K562 (cell line): ENCODE results near the gene CHAD. TPM values are rescaled to one million over a fixed set of nuclear protein-coding genes. Genes with fewer than 3 reads are reported as not detected.

ENCODE experiments used
- COPS2 ChIP-seq: fragments of 450-650 bp; conservative IDR thresholded peaks from 2 replicates; pipeline ENCODE4 v1.6.1; 2016; ENCODE audit warnings: mild to moderate bottlenecking, moderate library complexity
- CREM ChIP-seq: IDR thresholded peaks from 2 replicates; pipeline ENCODE4 v1.6.1; 2014; ENCODE audit warnings: antibody characterized with exemption, low read depth
- CXXC5 ChIP-seq: fragments of 250-450 bp; sonication (Bioruptor Pico); IDR thresholded peaks from 2 replicates; pipeline ENCODE4 v1.8.0; 2022; ENCODE audit warnings: inconsistent platforms, mild to moderate bottlenecking, moderate library complexity
- GABPA ChIP-seq: fragments of 200-800 bp; sonication (Bioruptor generic); conservative IDR thresholded peaks from 2 replicates; pipeline ENCODE4 v1.6.1; 2016; ENCODE audit warnings: low read depth, missing genetic modification characterization, missing compliant biosample characterization
- HMGN3 ChIP-seq: IDR thresholded peaks from 2 replicates; pipeline ENCODE4 v1.6.1; 2011; ENCODE audit warnings: borderline replicate concordance, low read depth, mild to moderate bottlenecking, mixed read lengths, low read length; ENCODE audit not compliant: insufficient read length; ENCODE audit errors: extremely low read depth
- LEF1 ChIP-seq: fragments of 450-650 bp; IDR thresholded peaks from 2 replicates; pipeline ENCODE4 v1.6.1; 2016; ENCODE audit warnings: mild to moderate bottlenecking
- PHTF2 ChIP-seq: fragments of 250-450 bp; sonication (Bioruptor Pico); IDR thresholded peaks from 2 replicates; pipeline ENCODE4 v1.5.0; 2021; ENCODE audit warnings: mild to moderate bottlenecking
- SMARCA4 ChIP-seq: fragments of 450-650 bp; IDR thresholded peaks from 2 replicates; pipeline ENCODE4 v1.6.1; 2016
- TAF7 ChIP-seq: fragments of 450-650 bp; IDR thresholded peaks from 2 replicates; pipeline ENCODE4 v1.6.1; 2016; ENCODE audit warnings: missing genetic modification characterization, missing compliant biosample characterization
- TEAD4 ChIP-seq, 2 experiments: sonication (generic) in 1 of 2; formaldehyde crosslinking in 1 of 2; IDR thresholded peaks; 2 replicates each; pipeline versions ENCODE4 v1.6.1 to v1.8.0; 2012 to 2022; ENCODE audit warnings: borderline replicate concordance in 1 of 2, inconsistent platforms in 1 of 2, low read length in 1 of 2, mild to moderate bottlenecking in 1 of 2, missing genetic modification reagents in 1 of 2
- U2AF1 ChIP-seq: fragments of 200-400 bp; formaldehyde crosslinking; optimal IDR thresholded peaks from 2 replicates; pipeline ENCODE3; 2017; ENCODE audit warnings: mild to moderate bottlenecking, low read depth, low read length, moderate library complexity
- YY1 ChIP-seq, 3 experiments: IDR thresholded peaks; 2 replicates each; pipeline ENCODE4 v1.6.1; 2011; ENCODE audit warnings: low read length in 2 of 3, mild to moderate bottlenecking in 2 of 3, moderate library complexity in 2 of 3, borderline replicate concordance in 1 of 3, control low read depth in 1 of 3, low read depth in 1 of 3; ENCODE audit not compliant: insufficient read depth in 3 of 3, insufficient replicate concordance in 2 of 3, control insufficient read depth in 1 of 3, insufficient read length in 1 of 3; ENCODE audit errors: extremely low read depth in 1 of 3
- ZBTB1 ChIP-seq: sonication (generic); formaldehyde crosslinking; IDR thresholded peaks from 2 replicates; pipeline ENCODE4 v1.8.1; 2023; ENCODE audit warnings: missing genetic modification reagents, low read depth, mild to moderate bottlenecking, borderline replicate concordance
- ZC3H11A ChIP-seq: IDR thresholded peaks from 2 replicates; pipeline ENCODE4 v1.6.1; 2012; ENCODE audit warnings: low read depth, low read length, improper control_type of control experiment
- ZNF644 ChIP-seq: fragments of 200-800 bp; sonication (Bioruptor generic); IDR thresholded peaks from 2 replicates; pipeline ENCODE4 v1.6.1; 2016; ENCODE audit warnings: low read depth, missing genetic modification characterization, missing compliant biosample characterization
- ZNF717 ChIP-seq: fragments of 250-450 bp; sonication (Bioruptor Pico); IDR thresholded peaks from 2 replicates; pipeline ENCODE4 v1.5.0; 2021
- polyA plus RNA-seq, 8 experiments: library from polyadenylated mRNA; depleted of rRNA in 4 of 8; stranded (reverse) in 5 of 8; unstranded in 3 of 8; fragments of >200 nt; fragmentation: Nextera tagmentation in 2 of 8; fragmentation: Illumina TruSeq in 1 of 8; extraction: Ambion mirVana in 2 of 8; extraction: Trizol in 1 of 8; gene quantifications; 2 replicates each; pipeline versions ENCODE4 v1.2.1 to v1.2.3, GENCODE V29; 2011 to 2014; ENCODE audit warnings: inconsistent platforms in 1 of 8, missing spikeins in 1 of 8
- total RNA-seq, 7 experiments: library from RNA; depleted of rRNA in 6 of 7; stranded (reverse); fragments of >200 nt in 6 of 7; fragmentation: Illumina TruSeq in 2 of 7; extraction: Trizol in 2 of 7; gene quantifications; 2 replicates each; pipeline versions ENCODE4 v1.2.1 to v1.2.3, GENCODE V29; 2011 to 2021; ENCODE audit warnings: low replicate concordance in 1 of 7
- TF ChIP-seq, protein P1 (sequence below): fragments of 450-650 bp; formaldehyde crosslinking; IDR thresholded peaks from 2 replicates; pipeline ENCODE4 v1.4.0; 2022; ENCODE audit warnings: missing genetic modification characterization
- TF ChIP-seq, protein P2 (sequence below): fragments of 200-800 bp; sonication (Bioruptor generic); IDR thresholded peaks from 2 replicates; pipeline ENCODE4 v1.6.1; 2017; ENCODE audit warnings: missing genetic modification characterization, missing compliant biosample characterization
- TF ChIP-seq, protein P3 (sequence below): fragments of 250-450 bp; sonication (Bioruptor Pico); IDR thresholded peaks from 2 replicates; pipeline ENCODE4 v1.8.0; 2022; ENCODE audit warnings: moderate library complexity, mild to moderate bottlenecking, inconsistent platforms
- TF ChIP-seq, protein P4 (sequence below), 2 experiments: fragments of 450-650 bp; IDR thresholded peaks; 2 replicates each; pipeline ENCODE4 v1.6.1; 2016
- TF ChIP-seq, protein P5 (sequence below): fragments of 250-450 bp; sonication (Bioruptor Pico); IDR thresholded peaks from 2 replicates; pipeline ENCODE4 v1.4.0; 2020

CHAD gene
- total and polyA plus RNA-seq, 9 of the 15 experiments (the other 6 are each of a cell fraction or from before 2014, with no cell fraction given), result not detected

DNA sequence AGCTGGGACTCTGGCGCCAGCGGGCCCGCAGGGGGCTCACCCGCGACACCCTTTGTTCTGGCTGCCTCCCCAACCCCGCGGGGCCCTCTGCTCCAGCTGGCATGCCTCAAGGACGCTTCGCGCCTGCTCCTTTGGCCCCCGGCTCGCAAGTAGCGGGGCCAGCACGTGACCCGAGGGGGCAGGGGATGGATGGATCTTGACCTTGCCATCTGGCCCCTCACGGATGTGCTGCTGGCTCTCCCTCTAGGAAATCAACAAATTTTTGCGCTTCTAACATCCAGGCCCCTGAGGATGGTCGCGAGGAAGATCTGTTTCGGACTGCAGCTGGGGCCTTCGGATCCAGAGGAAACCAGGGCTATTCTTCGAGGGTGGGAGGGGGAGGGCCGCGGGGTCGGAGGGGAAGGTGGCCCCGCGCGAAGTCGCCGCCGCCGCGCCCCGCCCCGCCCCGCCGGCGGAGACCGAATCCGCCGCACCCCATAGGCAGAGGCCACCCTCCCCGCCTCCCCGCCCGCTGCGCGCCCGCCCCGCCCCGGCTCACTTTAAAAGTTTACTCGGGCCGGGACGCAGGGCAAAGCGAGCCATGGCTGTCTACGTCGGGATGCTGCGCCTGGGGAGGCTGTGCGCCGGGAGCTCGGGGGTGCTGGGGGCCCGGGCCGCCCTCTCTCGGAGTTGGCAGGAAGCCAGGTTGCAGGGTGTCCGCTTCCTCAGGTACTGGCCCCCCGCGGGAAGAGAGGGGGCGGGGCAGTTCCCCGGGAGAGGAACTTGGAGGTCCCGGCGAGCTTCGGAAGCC is 42.8 kb downstream of the CHAD start, which contains the start of gene ACSF2 (continued):
- TF ChIP-seq COPS2 (no peak), PHTF2 (no peak), ZC3H11A (no peak), SMARCA4 (no peak), CXXC5 (CRISPR knock-in tag) (peak; percentile 42; the same call in 1 of the 2 replicates), TAF7 (tag) (no peak), HMGN3 (peak; percentile 46), CREM (peak; percentile 45; the same call in 1 of the 2 replicates), TEAD4 (IDR thresholded peaks at IDR 0.05; ENCODE audit: low read length) (no peak), TEAD4 (CRISPR knock-in tag; IDR thresholded peaks at IDR 0.05; ENCODE audit: borderline replicate concordance) (no peak), ZBTB1 (CRISPR knock-in tag) (no peak), YY1 (IDR thresholded peaks at IDR 0.05; ENCODE audit: borderline replicate concordance in 1 of 3, control insufficient read depth in 1 of 3, extremely low read depth in 1 of 3, insufficient read depth in 3 of 3, insufficient read length in 1 of 3, insufficient replicate concordance in 2 of 3, low read depth in 1 of 3, low read length in 2 of 3) (peak in 1 of 3 experiments; percentile 10), U2AF1 (no peak), ZNF644 (tag) (no peak), LEF1 (no peak), GABPA (no peak), ZNF717 (no peak)
- TF ChIP-seq, protein P1, sequence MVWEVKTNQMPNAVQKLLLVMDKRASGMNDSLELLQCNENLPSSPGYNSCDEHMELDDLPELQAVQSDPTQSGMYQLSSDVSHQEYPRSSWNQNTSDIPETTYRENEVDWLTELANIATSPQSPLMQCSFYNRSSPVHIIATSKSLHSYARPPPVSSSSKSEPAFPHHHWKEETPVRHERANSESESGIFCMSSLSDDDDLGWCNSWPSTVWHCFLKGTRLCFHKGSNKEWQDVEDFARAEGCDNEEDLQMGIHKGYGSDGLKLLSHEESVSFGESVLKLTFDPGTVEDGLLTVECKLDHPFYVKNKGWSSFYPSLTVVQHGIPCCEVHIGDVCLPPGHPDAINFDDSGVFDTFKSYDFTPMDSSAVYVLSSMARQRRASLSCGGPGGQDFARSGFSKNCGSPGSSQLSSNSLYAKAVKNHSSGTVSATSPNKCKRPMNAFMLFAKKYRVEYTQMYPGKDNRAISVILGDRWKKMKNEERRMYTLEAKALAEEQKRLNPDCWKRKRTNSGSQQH (CRISPR knock-in tag), result no peak
- TF ChIP-seq, protein P2, sequence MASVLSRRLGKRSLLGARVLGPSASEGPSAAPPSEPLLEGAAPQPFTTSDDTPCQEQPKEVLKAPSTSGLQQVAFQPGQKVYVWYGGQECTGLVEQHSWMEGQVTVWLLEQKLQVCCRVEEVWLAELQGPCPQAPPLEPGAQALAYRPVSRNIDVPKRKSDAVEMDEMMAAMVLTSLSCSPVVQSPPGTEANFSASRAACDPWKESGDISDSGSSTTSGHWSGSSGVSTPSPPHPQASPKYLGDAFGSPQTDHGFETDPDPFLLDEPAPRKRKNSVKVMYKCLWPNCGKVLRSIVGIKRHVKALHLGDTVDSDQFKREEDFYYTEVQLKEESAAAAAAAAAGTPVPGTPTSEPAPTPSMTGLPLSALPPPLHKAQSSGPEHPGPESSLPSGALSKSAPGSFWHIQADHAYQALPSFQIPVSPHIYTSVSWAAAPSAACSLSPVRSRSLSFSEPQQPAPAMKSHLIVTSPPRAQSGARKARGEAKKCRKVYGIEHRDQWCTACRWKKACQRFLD (CRISPR knock-in tag), result peak; percentile 79
- TF ChIP-seq, protein P3, sequence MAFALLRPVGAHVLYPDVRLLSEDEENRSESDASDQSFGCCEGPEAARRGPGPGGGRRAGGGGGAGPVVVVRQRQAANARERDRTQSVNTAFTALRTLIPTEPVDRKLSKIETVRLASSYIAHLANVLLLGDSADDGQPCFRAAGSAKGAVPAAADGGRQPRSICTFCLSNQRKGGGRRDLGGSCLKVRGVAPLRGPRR (CRISPR knock-in tag), result no peak
- TF ChIP-seq, protein P4, sequence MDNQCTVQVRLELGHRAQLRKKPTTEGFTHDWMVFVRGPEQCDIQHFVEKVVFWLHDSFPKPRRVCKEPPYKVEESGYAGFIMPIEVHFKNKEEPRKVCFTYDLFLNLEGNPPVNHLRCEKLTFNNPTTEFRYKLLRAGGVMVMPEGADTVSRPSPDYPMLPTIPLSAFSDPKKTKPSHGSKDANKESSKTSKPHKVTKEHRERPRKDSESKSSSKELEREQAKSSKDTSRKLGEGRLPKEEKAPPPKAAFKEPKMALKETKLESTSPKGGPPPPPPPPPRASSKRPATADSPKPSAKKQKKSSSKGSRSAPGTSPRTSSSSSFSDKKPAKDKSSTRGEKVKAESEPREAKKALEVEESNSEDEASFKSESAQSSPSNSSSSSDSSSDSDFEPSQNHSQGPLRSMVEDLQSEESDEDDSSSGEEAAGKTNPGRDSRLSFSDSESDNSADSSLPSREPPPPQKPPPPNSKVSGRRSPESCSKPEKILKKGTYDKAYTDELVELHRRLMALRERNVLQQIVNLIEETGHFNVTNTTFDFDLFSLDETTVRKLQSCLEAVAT (IDR thresholded peaks at IDR 0.05), result no peak
- TF ChIP-seq, protein P5, sequence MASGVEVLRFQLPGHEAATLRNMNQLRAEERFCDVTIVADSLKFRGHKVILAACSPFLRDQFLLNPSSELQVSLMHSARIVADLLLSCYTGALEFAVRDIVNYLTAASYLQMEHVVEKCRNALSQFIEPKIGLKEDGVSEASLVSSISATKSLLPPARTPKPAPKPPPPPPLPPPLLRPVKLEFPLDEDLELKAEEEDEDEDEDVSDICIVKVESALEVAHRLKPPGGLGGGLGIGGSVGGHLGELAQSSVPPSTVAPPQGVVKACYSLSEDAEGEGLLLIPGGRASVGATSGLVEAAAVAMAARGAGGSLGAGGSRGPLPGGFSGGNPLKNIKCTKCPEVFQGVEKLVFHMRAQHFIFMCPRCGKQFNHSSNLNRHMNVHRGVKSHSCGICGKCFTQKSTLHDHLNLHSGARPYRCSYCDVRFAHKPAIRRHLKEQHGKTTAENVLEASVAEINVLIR (CRISPR knock-in tag), result no peak
